H9 (cell line): Measurements from ENCODE around the gene RETSAT. TPM values are rescaled to one million over a fixed set of nuclear protein-coding genes. Genes with fewer than 3 reads are reported as not detected.

Experiments used
- DNase-seq: peaks from one replicate; pipeline ENCODE4 v3.0.0-alpha.2; 2017
- H2AFZ ChIP-seq: one replicate; pipeline ENCODE4 v1.6.1; 2013; ENCODE audit warnings: mild to moderate bottlenecking, low read length, control low read depth, moderate library complexity
- H2AK5ac ChIP-seq: 2 replicates; pipeline ENCODE4 v1.6.1; 2013; ENCODE audit warnings: low read length, control low read depth, mixed read lengths; ENCODE audit not compliant: insufficient read length
- H2BK120ac ChIP-seq: one replicate; pipeline ENCODE4 v1.6.1; 2013; ENCODE audit warnings: low read depth, mild to moderate bottlenecking, low read length, control low read depth, inconsistent platforms; ENCODE audit not compliant: poor library complexity, severe bottlenecking
- H2BK12ac ChIP-seq: 2 replicates; pipeline ENCODE4 v1.6.1; 2013; ENCODE audit warnings: low read length, control low read depth, mixed read lengths, low read depth; ENCODE audit not compliant: insufficient read length
- H2BK15ac ChIP-seq: 2 replicates; pipeline ENCODE4 v1.6.1; 2013; ENCODE audit warnings: low read depth, low read length, control low read depth
- H2BK20ac ChIP-seq: one replicate; pipeline ENCODE4 v1.6.1; 2013; ENCODE audit warnings: low read depth, mild to moderate bottlenecking, low read length, control low read depth, inconsistent platforms; ENCODE audit not compliant: poor library complexity, severe bottlenecking
- H2BK5ac ChIP-seq: 2 replicates; pipeline ENCODE4 v1.6.1; 2013; ENCODE audit warnings: low read length, control low read depth, mixed read lengths; ENCODE audit not compliant: insufficient read length
- H3K14ac ChIP-seq: 2 replicates; pipeline ENCODE4 v1.6.1; 2013; ENCODE audit warnings: low read length, control low read depth; ENCODE audit not compliant: insufficient read depth
- H3K18ac ChIP-seq: 2 replicates; pipeline ENCODE4 v1.6.1; 2013; ENCODE audit warnings: low read depth, mild to moderate bottlenecking, mixed read lengths, low read length, control low read depth; ENCODE audit not compliant: insufficient read length
- H3K23ac ChIP-seq: 2 replicates; pipeline ENCODE4 v1.6.1; 2013; ENCODE audit warnings: low read length, control low read depth, mixed read lengths, low read depth; ENCODE audit not compliant: insufficient read length
- H3K23me2 ChIP-seq: 2 replicates; pipeline ENCODE4 v1.6.1; 2013; ENCODE audit warnings: low read depth, mild to moderate bottlenecking, mixed read lengths, low read length, control low read depth; ENCODE audit not compliant: insufficient read length, poor library complexity, severe bottlenecking
- H3K27ac ChIP-seq: 2 replicates; pipeline ENCODE4 v1.5.1; 2013; ENCODE audit warnings: low read length, control low read depth, mixed read lengths, low read depth; ENCODE audit not compliant: insufficient read length
- H3K27me3 ChIP-seq: 2 replicates; pipeline ENCODE4 v1.6.1; 2013; ENCODE audit warnings: low read length, control low read depth, inconsistent platforms; ENCODE audit not compliant: insufficient read depth
- H3K4ac ChIP-seq: 2 replicates; pipeline ENCODE4 v1.6.1; 2013; ENCODE audit warnings: low read depth, mild to moderate bottlenecking, control low read depth, inconsistent platforms, low read length, moderate library complexity
- H3K4me1 ChIP-seq: 2 replicates; pipeline ENCODE4 v1.6.1; 2013; ENCODE audit warnings: low read length, control low read depth, inconsistent platforms; ENCODE audit not compliant: insufficient read depth
- H3K4me2 ChIP-seq: 2 replicates; pipeline ENCODE4 v1.6.1; 2013; ENCODE audit warnings: low read length, control low read depth, mixed read lengths; ENCODE audit not compliant: insufficient read length, insufficient read depth
- H3K56ac ChIP-seq: 2 replicates; pipeline ENCODE4 v1.6.1; 2013; ENCODE audit warnings: low read depth, mild to moderate bottlenecking, mixed read lengths, low read length, control low read depth; ENCODE audit not compliant: insufficient read length
- H3K79me1 ChIP-seq: 2 replicates; pipeline ENCODE4 v1.6.1; 2013; ENCODE audit warnings: low read depth, mild to moderate bottlenecking, moderate library complexity, low read length, control low read depth, inconsistent platforms; ENCODE audit not compliant: insufficient read depth, poor library complexity, severe bottlenecking
- H3K79me2 ChIP-seq: 2 replicates; pipeline ENCODE4 v1.6.1; 2013; ENCODE audit warnings: low read length, control low read depth, inconsistent platforms; ENCODE audit not compliant: insufficient read depth
- H3K9ac ChIP-seq: 2 replicates; pipeline ENCODE4 v1.6.1; 2013; ENCODE audit warnings: low read length, control low read depth, mixed read lengths; ENCODE audit not compliant: insufficient read length; ENCODE audit errors: extremely low read depth
- H3K9me3 ChIP-seq: one replicate; pipeline ENCODE4 v1.6.1; 2013; ENCODE audit warnings: low read depth, low read length, inconsistent platforms; ENCODE audit not compliant: control insufficient read depth
- H3T11ph ChIP-seq: one replicate; pipeline ENCODE4 v1.6.1; 2013; ENCODE audit warnings: mild to moderate bottlenecking, low read length, control low read depth, inconsistent platforms
- H4K20me1 ChIP-seq: one replicate; pipeline ENCODE4 v1.6.1; 2013; ENCODE audit not compliant: control insufficient read depth, insufficient read length, insufficient read depth
- H4K5ac ChIP-seq: 2 replicates; pipeline ENCODE4 v1.6.1; 2013; ENCODE audit warnings: low read depth, mild to moderate bottlenecking, mixed read lengths, low read length, control low read depth; ENCODE audit not compliant: insufficient read length
- H4K8ac ChIP-seq: replicated peaks from 2 replicates; pipeline ENCODE4 v1.6.1; 2013; ENCODE audit warnings: low read length, control low read depth, mixed read lengths, low read depth; ENCODE audit not compliant: insufficient read length
- H4K91ac ChIP-seq: 2 replicates; pipeline ENCODE4 v1.6.1; 2013; ENCODE audit warnings: low read depth, mild to moderate bottlenecking, moderate library complexity, mixed read lengths, low read length, control low read depth; ENCODE audit not compliant: insufficient read length
- H3K27ac Mint-ChIP-seq, 3 experiments: 2 replicates in 2 of 3; 3 replicates in 1 of 3; pipeline ENCODE4 v1.8.0; 2020 to 2021; ENCODE audit warnings: mixed read lengths in 3 of 3, mild to moderate bottlenecking in 1 of 3, moderate library complexity in 1 of 3
- H3K27me3 Mint-ChIP-seq: 2 replicates; pipeline ENCODE4 v1.8.0; 2021; ENCODE audit warnings: low read depth, mild to moderate bottlenecking, moderate library complexity, mixed read lengths
- H3K36me3 Mint-ChIP-seq, 3 experiments: 2 replicates in 2 of 3; 3 replicates in 1 of 3; pipeline ENCODE4 v1.8.0; 2020 to 2021; ENCODE audit warnings: low read depth in 3 of 3, mixed read lengths in 3 of 3; ENCODE audit not compliant: insufficient read depth in 1 of 3
- H3K4me1 Mint-ChIP-seq, 2 experiments: 2 replicates each; pipeline ENCODE4 v1.8.0; 2020; ENCODE audit warnings: mixed read lengths in 2 of 2
- H3K4me3 Mint-ChIP-seq, 2 experiments: 2 replicates in 1 of 2; 3 replicates in 1 of 2; pipeline ENCODE4 v1.8.0; 2020 to 2021; ENCODE audit warnings: mild to moderate bottlenecking in 2 of 2, mixed read lengths in 2 of 2, moderate library complexity in 1 of 2
- H3K9me3 Mint-ChIP-seq, 2 experiments: 2 replicates in 1 of 2; 3 replicates in 1 of 2; pipeline ENCODE4 v1.8.0; 2020; ENCODE audit warnings: mild to moderate bottlenecking in 2 of 2, mixed read lengths in 2 of 2, moderate library complexity in 1 of 2
- CTCF ChIP-seq: fragments of 200-600 bp; sonication (generic); conservative IDR thresholded peaks from 3 replicates; pipeline ENCODE4 v1.8.0; 2021; ENCODE audit warnings: antibody characterized with exemption, mild to moderate bottlenecking
- WGBS: extraction: QIAGEN DNeasy Blood & Tissue Kit; methylation state at CpG from one replicate; pipeline ENCODE4 v1.1.7; 2013; ENCODE audit warnings: missing lambda C conversion rate, low lambda C conversion rate, mixed read lengths; ENCODE audit not compliant: insufficient read length; ENCODE audit errors: extremely low coverage; 5-methylcytosine and 5-hydroxymethylcytosine counted together
- total RNA-seq: library from RNA; stranded (reverse); gene quantifications from 2 replicates; pipeline ENCODE4 v1.2.1, GENCODE V29; 2021

The RETSAT gene
- total RNA-seq, 1 experiment from 2014 or later: 16.7 TPM

GRCh38 chr2:85378257-85378656, 23.9 kb upstream of the RETSAT start:
- Histone ChIP-seq H3K18ac (no peak overlapping the region), H3K27me3 (no peaks in the 10 kb centered on the region), H2AK5ac (no peak overlapping the region), H3K14ac (no peak overlapping the region), H4K20me1 (no peaks in the 10 kb centered on the region), H2BK12ac (no peak overlapping the region), H3K27ac (no peak overlapping the region), H3T11ph (no peak overlapping the region), H2BK5ac (no peak overlapping the region), H4K5ac (no peak overlapping the region), H3K79me2 (no peaks in the 10 kb centered on the region), H3K23me2 (no peaks in the 10 kb centered on the region), H2BK120ac (no peak overlapping the region), H3K4ac (no peak overlapping the region), H3K9ac (no peak overlapping the region), H2BK20ac (no peak overlapping the region), H3K79me1 (no peaks in the 10 kb centered on the region), H3K9me3 (no peaks in the 10 kb centered on the region), H3K4me2 (no peak overlapping the region), H3K4me1 (no peaks in the 10 kb centered on the region), H3K23ac (no peak overlapping the region), H2AFZ (no peak overlapping the region), H2BK15ac (no peak overlapping the region), H4K8ac (no peak overlapping the region), H3K56ac (no peak overlapping the region), H4K91ac (no peak overlapping the region)
- whole genome bisulfite sequencing: no CpG with 5 or more reads among the region's 5 CpGs
- Mint-ChIP-seq H3K27ac (no peak overlapping the region), H3K4me1 (no peaks in the 10 kb centered on the region), H3K4me3 (no peak overlapping the region), H3K27me3 (no peaks in the 10 kb centered on the region), H3K36me3 (peaks cover 26 to 47% (median 41%) of the 10 kb centered on the region in 3 experiments), H3K9me3 (peaks cover 16 to 19% of the 10 kb centered on the region in 2 experiments)
- TF ChIP-seq CTCF: no peak
- DNase-seq: no peak
